Gastrocnemius medialis (tissue), 4 donors: ENCODE data around the gene VIL1. TPM values are rescaled to one million over a fixed set of nuclear protein-coding genes. Genes with fewer than 3 reads are reported as not detected.

Experiments used
- ATAC-seq, 2 donors: fragments of 150-250 bp; one replicate each; pipeline ENCODE4 v1.9.1; 2016
- DNase-seq, 2 donors: peaks; one replicate each; pipeline ENCODE4 v3.0.0-alpha.2; 2019
- H3K27ac ChIP-seq, 4 donors: fragments of 200-600 bp; sonication (generic); 1 replicate in 1 of 4; 2 replicates in 3 of 4; pipeline ENCODE4 v1.5.1; 2016 to 2018; ENCODE audit warnings: mild to moderate bottlenecking in 2 of 4, moderate library complexity in 1 of 4
- H3K27me3 ChIP-seq, 3 donors: fragments of 200-600 bp; sonication (generic) in 2 of 3; 1 replicate in 1 of 3; 2 replicates in 2 of 3; pipeline versions ENCODE4 v1.5.1 to v1.6.0; 2016 to 2019; ENCODE audit warnings: mild to moderate bottlenecking in 1 of 3, moderate library complexity in 1 of 3
- H3K36me3 ChIP-seq, 2 donors: fragments of 200-600 bp; sonication (generic) in 1 of 2; one replicate each; pipeline ENCODE4 v1.5.1; 2017 to 2018
- H3K4me1 ChIP-seq, 2 donors: fragments of 200-600 bp; sonication (generic) in 1 of 2; one replicate each; pipeline ENCODE4 v1.5.1; 2016 to 2017; ENCODE audit warnings: mild to moderate bottlenecking in 2 of 2
- H3K4me3 ChIP-seq, 4 donors: fragments of 200-600 bp; sonication (generic) in 3 of 4; 1 replicate in 1 of 4; 2 replicates in 3 of 4; pipeline ENCODE4 v1.5.1; 2016 to 2019; ENCODE audit warnings: mild to moderate bottlenecking in 2 of 4
- H3K9me3 ChIP-seq, 3 donors: fragments of 200-600 bp; sonication (generic) in 2 of 3; 1 replicate in 1 of 3; 2 replicates in 2 of 3; pipeline ENCODE4 v1.5.1; 2016 to 2019
- POLR2A ChIP-seq, 2 donors: fragments of 450-650 bp; IDR thresholded peaks; one replicate each; pipeline ENCODE4 v1.6.1; 2017; ENCODE audit warnings: antibody characterized with exemption in 2 of 2, mild to moderate bottlenecking in 2 of 2, moderate library complexity in 2 of 2
- in situ Hi-C, 4 donors: fragments of 200-750 bp; cut with MboI; loops; one replicate each; pipeline versions ENCODE4 v1.15.0 to v1.8.0; 2017; ENCODE audit warnings: low sequenced_read_pairs in 4 of 4
- intact Hi-C: fragments of 100-400 bp; cut with DNase I; formaldehyde crosslinking; loops from one replicate; pipeline ENCODE4 v1.15.1; 2023; ENCODE audit warnings: low total_unique reads
- total RNA-seq, 4 donors: library from RNA; depleted of rRNA; stranded (reverse); fragments of >200 nt; gene quantifications; one replicate each; pipeline versions ENCODE4 v1.1.0 to v1.2.3, GENCODE V29; 2016
- TF ChIP-seq, protein P1 (sequence below), 5 experiments: fragments of 450-650 bp in 3 of 5; fragments of 200-600 bp in 2 of 5; sonication (generic) in 2 of 5; IDR thresholded peaks in 4 of 5; conservative IDR thresholded peaks in 1 of 5; 1 replicate in 4 of 5; 2 replicates in 1 of 5; pipeline ENCODE4 v1.5.1; 2016 to 2019; ENCODE audit warnings: antibody characterized with exemption in 5 of 5, mild to moderate bottlenecking in 3 of 5, moderate library complexity in 3 of 5

Gene VIL1
- total RNA-seq, 4 donors from 2014 or later = 0.03 to 1.8 TPM; not detected in 2

DNA sequence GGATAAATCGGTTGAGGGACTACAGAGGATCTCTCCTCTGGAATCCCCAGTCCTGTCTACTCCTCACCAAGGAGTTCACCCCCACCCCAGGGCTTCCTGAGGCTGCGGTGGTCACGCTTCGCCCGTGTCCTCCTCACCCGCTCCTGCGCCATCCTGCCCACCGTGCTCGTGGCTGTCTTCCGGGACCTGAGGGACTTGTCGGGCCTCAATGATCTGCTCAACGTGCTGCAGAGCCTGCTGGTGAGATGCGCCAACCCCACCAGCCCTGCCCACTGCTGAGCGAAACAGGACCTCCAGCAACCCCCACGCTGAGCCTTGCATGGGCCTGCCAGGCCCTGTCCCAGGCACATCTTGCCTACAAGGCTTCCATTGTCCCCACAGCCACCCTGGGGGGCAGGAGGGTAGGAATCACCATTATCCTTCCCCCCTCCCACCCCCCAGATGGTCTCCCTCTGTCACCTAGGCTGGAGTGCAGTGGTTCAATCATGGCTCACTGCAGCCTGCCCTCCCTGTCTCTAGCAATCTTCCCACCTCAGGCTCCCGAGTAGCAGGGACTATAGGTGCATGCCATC lies 25.9 kb upstream of the VIL1 start:
- ATAC-seq = no peak
- Histone ChIP-seq H3K4me1 (peaks cover 13 to 16% of the 10 kb centered on the region in 2 donors), H3K4me3 (no peak overlapping the region), H3K27ac (no peak overlapping the region), H3K36me3 (no peaks in the 10 kb centered on the region), H3K27me3 (no peaks in the 10 kb centered on the region), H3K9me3 (no peaks in the 10 kb centered on the region)
- TF ChIP-seq, protein P1, sequence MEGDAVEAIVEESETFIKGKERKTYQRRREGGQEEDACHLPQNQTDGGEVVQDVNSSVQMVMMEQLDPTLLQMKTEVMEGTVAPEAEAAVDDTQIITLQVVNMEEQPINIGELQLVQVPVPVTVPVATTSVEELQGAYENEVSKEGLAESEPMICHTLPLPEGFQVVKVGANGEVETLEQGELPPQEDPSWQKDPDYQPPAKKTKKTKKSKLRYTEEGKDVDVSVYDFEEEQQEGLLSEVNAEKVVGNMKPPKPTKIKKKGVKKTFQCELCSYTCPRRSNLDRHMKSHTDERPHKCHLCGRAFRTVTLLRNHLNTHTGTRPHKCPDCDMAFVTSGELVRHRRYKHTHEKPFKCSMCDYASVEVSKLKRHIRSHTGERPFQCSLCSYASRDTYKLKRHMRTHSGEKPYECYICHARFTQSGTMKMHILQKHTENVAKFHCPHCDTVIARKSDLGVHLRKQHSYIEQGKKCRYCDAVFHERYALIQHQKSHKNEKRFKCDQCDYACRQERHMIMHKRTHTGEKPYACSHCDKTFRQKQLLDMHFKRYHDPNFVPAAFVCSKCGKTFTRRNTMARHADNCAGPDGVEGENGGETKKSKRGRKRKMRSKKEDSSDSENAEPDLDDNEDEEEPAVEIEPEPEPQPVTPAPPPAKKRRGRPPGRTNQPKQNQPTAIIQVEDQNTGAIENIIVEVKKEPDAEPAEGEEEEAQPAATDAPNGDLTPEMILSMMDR (IDR thresholded peaks at IDR 0.05 in 4 of 5, conservative IDR thresholded peaks at IDR 0.05 in 1 of 5) = no peak
- no peak for TF ChIP-seq POLR2A (IDR thresholded peaks at IDR 0.05)
- no peak for DNase-seq
- intact Hi-C loops (loop anchor here (10.0 kb wide), 1 partner anchor 442 kb away; the partner anchor contains the start of gene PRKAG3), in situ Hi-C loops (loop anchor here in 1 of 4 donors (10.0 kb wide), 1 partner anchor 118 kb away; the partner anchor contains the start of genes AAMP and PNKD)

DNA sequence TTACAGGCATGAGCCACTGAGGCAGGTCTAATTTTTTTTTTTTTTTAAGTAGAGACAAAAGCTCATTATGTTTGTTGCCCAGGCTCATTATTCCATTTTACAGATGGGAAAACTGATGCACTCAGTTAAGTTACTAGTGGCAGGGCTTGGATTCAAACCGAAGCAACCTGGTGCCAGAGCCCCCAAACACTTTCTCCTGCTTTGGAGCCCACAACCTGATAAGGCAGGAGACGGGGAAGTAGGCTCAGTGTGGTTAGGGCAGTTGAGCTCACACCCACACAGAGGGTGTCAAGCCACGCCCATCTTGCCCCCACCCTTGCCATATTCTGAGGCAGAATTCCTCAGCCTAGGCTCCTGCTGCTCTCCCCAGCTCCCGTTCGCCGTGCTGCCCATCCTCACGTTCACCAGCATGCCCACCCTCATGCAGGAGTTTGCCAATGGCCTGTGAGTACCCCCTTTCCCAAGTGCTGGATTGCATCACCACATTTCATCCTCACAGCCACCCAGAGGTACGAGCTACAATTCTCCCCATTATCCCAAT lies 25.1 kb upstream of the VIL1 start:
- intact Hi-C loops = loop anchor here (10.0 kb wide), 1 partner anchor 441 kb away; the partner anchor contains the start of gene PRKAG3
- DNase-seq (no peak), ATAC-seq (no peak)
- Histone ChIP-seq H3K4me1 (peaks cover 15 to 20% of the 10 kb centered on the region in 2 donors), H3K27ac (no peak overlapping the region), H3K27me3 (no peaks in the 10 kb centered on the region), H3K4me3 (no peak overlapping the region), H3K9me3 (no peaks in the 10 kb centered on the region), H3K36me3 (no peaks in the 10 kb centered on the region)
- TF ChIP-seq, protein P1 (IDR thresholded peaks at IDR 0.05 in 4 of 5, conservative IDR thresholded peaks at IDR 0.05 in 1 of 5) = no peak
- no peak for TF ChIP-seq POLR2A (IDR thresholded peaks at IDR 0.05)
- in situ Hi-C loops = loop anchor here in 1 of 4 donors (10.0 kb wide), 1 partner anchor 119 kb away; the partner anchor contains the start of genes AAMP and PNKD

DNA sequence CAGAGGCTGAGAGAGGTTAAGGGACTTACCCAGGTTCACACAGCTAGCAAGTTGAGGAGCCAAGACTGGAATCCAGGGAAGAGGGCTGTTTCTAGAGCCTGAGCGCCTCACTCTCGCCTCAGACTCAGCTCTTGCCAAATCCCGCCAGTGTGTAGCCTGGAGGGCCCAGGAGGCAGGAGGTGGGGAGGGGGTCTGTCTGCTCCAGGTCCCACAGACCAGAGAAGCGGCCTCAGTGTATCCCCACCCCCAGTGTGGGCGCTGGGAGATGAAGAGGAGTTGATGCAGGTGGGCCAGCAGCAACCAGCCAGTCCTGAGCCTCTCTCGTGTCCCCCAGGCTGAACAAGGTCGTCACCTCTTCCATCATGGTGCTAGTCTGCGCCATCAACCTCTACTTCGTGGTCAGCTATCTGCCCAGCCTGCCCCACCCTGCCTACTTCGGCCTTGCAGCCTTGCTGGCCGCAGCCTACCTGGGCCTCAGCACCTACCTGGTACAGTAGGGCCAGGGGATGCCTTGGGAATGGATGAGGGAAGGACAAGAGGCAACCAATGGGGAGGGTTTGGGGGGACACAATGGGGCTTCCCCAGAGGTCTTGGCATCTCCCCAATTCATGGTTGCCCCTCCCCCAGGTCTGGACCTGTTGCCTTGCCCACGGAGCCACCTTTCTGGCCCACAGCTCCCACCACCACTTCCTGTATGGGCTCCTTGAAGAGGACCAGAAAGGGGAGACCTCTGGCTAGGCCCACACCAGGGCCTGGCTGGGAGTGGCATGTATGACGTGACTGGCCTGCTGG lies 24.4 kb upstream of the VIL1 start:
- DNase-seq (no peak), ATAC-seq (no peak)
- H3K36me3 ChIP-seq = no peaks in the 10 kb centered on the region
- no peak for TF ChIP-seq POLR2A (IDR thresholded peaks at IDR 0.05)
- TF ChIP-seq, protein P1 (IDR thresholded peaks at IDR 0.05 in 4 of 5, conservative IDR thresholded peaks at IDR 0.05 in 1 of 5) = no peak
- H3K27ac ChIP-seq = no peak overlapping the region
- H3K27me3 ChIP-seq = no peaks in the 10 kb centered on the region
- H3K4me3 ChIP-seq = no peak overlapping the region
- peaks cover 15 to 23% of the 10 kb centered on the region in 2 donors for H3K4me1 ChIP-seq
- intact Hi-C loops = loop anchor here (5.0 to 10.0 kb wide), 4 partner anchors 263 to 1982 kb away; partner anchors contain the start of genes BCS1L, PRKAG3, RNF25 and SMARCAL1
- in situ Hi-C loops = loop anchor here in 1 of 4 donors (10.0 kb wide), 1 partner anchor 120 kb away; the partner anchor contains the start of genes AAMP and PNKD
- H3K9me3 ChIP-seq = no peaks in the 10 kb centered on the region

DNA sequence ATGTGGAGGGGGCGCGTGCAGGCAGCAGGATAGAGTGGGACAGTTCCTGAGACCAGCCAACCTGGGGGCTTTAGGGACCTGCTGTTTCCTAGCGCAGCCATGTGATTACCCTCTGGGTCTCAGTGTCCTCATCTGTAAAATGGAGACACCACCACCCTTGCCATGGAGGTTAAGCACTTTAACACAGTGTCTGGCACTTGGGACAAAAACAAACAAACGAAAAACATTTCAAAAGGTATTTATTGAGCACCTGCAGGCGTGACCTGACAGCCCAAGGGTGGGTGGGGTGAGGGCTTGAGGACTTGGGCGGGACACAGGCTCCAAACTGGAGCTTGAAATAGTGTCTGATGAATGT lies 23.9 kb upstream of the VIL1 start:
- in situ Hi-C loops = loop anchor here in 1 of 4 donors (10.0 kb wide), 1 partner anchor 120 kb away; the partner anchor contains the start of genes AAMP and PNKD
- ATAC-seq (no peak), DNase-seq (no peak)
- no peaks in the 10 kb centered on the region for H3K36me3 ChIP-seq
- no peaks in the 10 kb centered on the region for H3K27me3 ChIP-seq
- no peak overlapping the region for H3K4me3 ChIP-seq
- intact Hi-C loops = loop anchor here (5.0 to 10.0 kb wide), 4 partner anchors 262 to 1983 kb away; partner anchors contain the start of genes BCS1L, PRKAG3, RNF25 and SMARCAL1
- TF ChIP-seq, protein P1 (IDR thresholded peaks at IDR 0.05 in 4 of 5, conservative IDR thresholded peaks at IDR 0.05 in 1 of 5) = no peak
- no peak for TF ChIP-seq POLR2A (IDR thresholded peaks at IDR 0.05)
- peak overlapping the region; percentile 97 to 100 (median 98) for H3K27ac ChIP-seq
- H3K4me1 ChIP-seq = peaks cover 15 to 23% of the 10 kb centered on the region in 2 donors
- no peaks in the 10 kb centered on the region for H3K9me3 ChIP-seq
